GM12878 (cell line): ENCODE data around the gene SRSF7. TPM values are rescaled to one million over a fixed set of nuclear protein-coding genes. Genes with fewer than 3 reads are reported as not detected.

ENCODE experiments used
- ATAC-seq: fragments of 200-7000 bp; cut with Tn5 transposase; 3 replicates; pipeline ENCODE4 v1.9.1; 2020; ENCODE audit warnings: mild to moderate bottlenecking, moderate library complexity
- BruUV-seq: library from RNA; stranded (reverse); fragments of 400-500 nt; replicated peaks from 2 replicates; lab custom pipeline; 2021; lab: Mats Ljungman, UMichigan
- CTCF ChIA-PET: fragments of 300-600 bp; sonication (Branson Sonifier 250); formaldehyde crosslinking; extraction: SDS; loops from one replicate; lab custom pipeline; 2021; ENCODE audit warnings: inconsistent platforms; lab: Yijun Ruan, JAX
- POLR2A ChIA-PET: fragments of 350-600 bp; formaldehyde crosslinking; extraction: SDS; loops from one replicate; lab custom pipeline; 2021; ENCODE audit warnings: inconsistent platforms; lab: Charles Lee
- RAD21 ChIA-PET: fragments of 300-600 bp; sonication (Branson Sonifier 250); formaldehyde crosslinking; loops from one replicate; lab custom pipeline; 2023; ENCODE audit warnings: antibody characterized with exemption; ENCODE audit not compliant: unreplicated experiment; lab: Charles Lee
- SMC1A ChIA-PET: fragments of 300-600 bp; sonication (Branson Sonifier 250); formaldehyde crosslinking; loops from one replicate; lab custom pipeline; 2023; ENCODE audit not compliant: unreplicated experiment, uncharacterized antibody; lab: Charles Lee
- DNase-seq: peaks from one replicate; pipeline ENCODE4 v3.0.0-alpha.2; 2011; ENCODE audit warnings: low read depth, low spot score
- FAIRE-seq: peaks from 3 replicates; lab custom pipeline; 2011; peaks lifted over from hg19 to GRCh38; lab: Jason Lieb, UNC
- H2AFZ ChIP-seq: 2 replicates; pipeline ENCODE4 v1.6.0; 2011; ENCODE audit warnings: low read depth, low read length, control low read depth; ENCODE audit not compliant: control insufficient read depth
- H3K27ac ChIP-seq: 2 replicates; pipeline ENCODE4 v1.5.1; 2011; ENCODE audit warnings: control low read depth; ENCODE audit not compliant: control insufficient read depth, insufficient read depth
- H3K27me3 ChIP-seq, 2 experiments: replicated peaks in 1 of 2; 2 replicates each; pipeline versions ENCODE4 v1.6.0 to v1.6.1; 2011; ENCODE audit warnings: low read length in 1 of 2; ENCODE audit not compliant: control insufficient read depth in 2 of 2, insufficient read depth in 2 of 2
- H3K36me3 ChIP-seq, 2 experiments: 2 replicates each; pipeline ENCODE4 v1.5.1; 2011; ENCODE audit warnings: low read length in 1 of 2; ENCODE audit not compliant: control insufficient read depth in 2 of 2, insufficient read depth in 2 of 2
- H3K4me1 ChIP-seq: 2 replicates; pipeline ENCODE4 v1.6.1; 2011; ENCODE audit warnings: mild to moderate bottlenecking, low read length, moderate library complexity, mixed read lengths; ENCODE audit not compliant: control insufficient read depth, insufficient read depth
- H3K4me2 ChIP-seq: 2 replicates; pipeline ENCODE4 v1.6.0; 2011; ENCODE audit warnings: control low read depth; ENCODE audit not compliant: control insufficient read depth, insufficient read depth
- H3K4me3 ChIP-seq: fragments of 200-600 bp; sonication (generic); 2 replicates; pipeline ENCODE4 v1.5.1; 2016
- H3K79me2 ChIP-seq: 2 replicates; pipeline ENCODE4 v1.6.0; 2011; ENCODE audit warnings: low read length; ENCODE audit not compliant: control insufficient read depth, insufficient read depth
- H3K9ac ChIP-seq: 2 replicates; pipeline ENCODE4 v1.8.0; 2011; ENCODE audit warnings: low read length, control low read depth, mixed read lengths; ENCODE audit not compliant: control insufficient read depth, insufficient read depth
- H3K9me3 ChIP-seq: replicated peaks from 3 replicates; pipeline ENCODE4 v1.5.1; 2011; ENCODE audit warnings: mild to moderate bottlenecking, low read length; ENCODE audit not compliant: control insufficient read depth, insufficient read depth
- H4K20me1 ChIP-seq: 2 replicates; pipeline ENCODE4 v1.6.0; 2011; ENCODE audit not compliant: control insufficient read depth, insufficient read depth
- CREM ChIP-seq: IDR thresholded peaks from 2 replicates; pipeline ENCODE4 v1.6.1; 2014; ENCODE audit warnings: antibody characterized with exemption, low read depth
- IRF4 ChIP-seq: IDR thresholded peaks from 2 replicates; pipeline ENCODE4 v1.6.1; 2011; ENCODE audit warnings: low read depth, low read length
- JUNB ChIP-seq: IDR thresholded peaks from 2 replicates; pipeline ENCODE4 v1.6.1; 2016; ENCODE audit warnings: antibody characterized with exemption, mild to moderate bottlenecking
- RELA ChIP-seq: fragments of 450-650 bp; IDR thresholded peaks from 2 replicates; pipeline ENCODE4 v1.8.0; 2014; ENCODE audit warnings: borderline replicate concordance; ENCODE audit not compliant: partially characterized antibody
- RUNX3 ChIP-seq: IDR thresholded peaks from 2 replicates; pipeline ENCODE4 v1.6.1; 2012; ENCODE audit warnings: low read length, inconsistent platforms
- SPI1 ChIP-seq: IDR thresholded peaks from 2 replicates; pipeline ENCODE4 v1.6.1; 2011; ENCODE audit warnings: low read depth, mild to moderate bottlenecking, low read length, moderate library complexity, borderline replicate concordance; ENCODE audit not compliant: insufficient read depth
- SUZ12 ChIP-seq: fragments of 200-600 bp; sonication (generic); IDR thresholded peaks from one replicate; pipeline ENCODE4 v1.6.1; 2018; ENCODE audit warnings: antibody characterized with exemption, mild to moderate bottlenecking; ENCODE audit not compliant: unreplicated experiment
- ZBTB40 ChIP-seq: fragments of 450-650 bp; IDR thresholded peaks from 2 replicates; pipeline ENCODE4 v1.6.1; 2016; ENCODE audit warnings: mild to moderate bottlenecking, moderate library complexity, borderline replicate concordance
- WGBS: methylation state at CpG from one replicate; pipeline ENCODE4 v1.1.6; 2016; ENCODE audit warnings: low lambda C conversion rate; ENCODE audit not compliant: insufficient replicate concordance, insufficient coverage; ENCODE audit errors: missing lambda C conversion rate; 5-methylcytosine and 5-hydroxymethylcytosine counted together
- in situ Hi-C: fragments of 300-500 bp; cut with MboI; formaldehyde crosslinking; loops from 9 replicates; pipeline ENCODE4 v1.14.3; 2018; ENCODE audit warnings: mixed read lengths
- intact Hi-C: fragments of 100-400 bp; cut with micrococcal nuclease; formaldehyde crosslinking; loops from one replicate; pipeline ENCODE4 v1.14.2; 2022; ENCODE audit not compliant: unreplicated experiment
- polyA plus RNA-seq, 11 experiments: library from polyadenylated mRNA; depleted of rRNA in 4 of 11; unstranded in 6 of 11; stranded (reverse) in 5 of 11; fragments of >200 nt; fragmentation: Nextera tagmentation in 4 of 11; fragmentation: Illumina TruSeq in 1 of 11; extraction: Ambion mirVana in 4 of 11; extraction: Trizol in 1 of 11; gene quantifications; 1 replicate in 1 of 11; 2 replicates in 10 of 11; pipeline versions ENCODE4 v1.2.1 to v1.2.3, GENCODE V29; 2011 to 2016; ENCODE audit warnings: inconsistent platforms in 2 of 11, missing spikeins in 2 of 11, low read depth in 1 of 11
- total RNA-seq, 4 experiments: library from RNA; depleted of rRNA in 3 of 4; stranded (reverse); fragments of >200 nt in 3 of 4; fragmentation: Illumina TruSeq in 1 of 4; extraction: Trizol in 1 of 4; gene quantifications; 2 replicates each; pipeline versions ENCODE4 v1.2.1 to v1.2.3, GENCODE V29; 2013 to 2021
- TF ChIP-seq, protein P1 (sequence below): IDR thresholded peaks from 2 replicates; pipeline ENCODE4 v1.6.1; 2012; ENCODE audit warnings: low read depth, low read length, improper control_type of control experiment
- TF ChIP-seq, protein P2 (sequence below): fragments of 450-650 bp; IDR thresholded peaks from 2 replicates; pipeline ENCODE4 v1.6.1; 2014; ENCODE audit warnings: mild to moderate bottlenecking
- TF ChIP-seq, protein P3 (sequence below): IDR thresholded peaks from 2 replicates; pipeline ENCODE4 v1.6.1; 2012; ENCODE audit warnings: low read length, inconsistent platforms

Gene SRSF7
- total and polyA plus RNA-seq, 10 of the 15 experiments (the other 5 are each of a cell fraction or from before 2014, with no cell fraction given): 205 to 785 (median 408) TPM

- TF ChIP-seq, protein P1, sequence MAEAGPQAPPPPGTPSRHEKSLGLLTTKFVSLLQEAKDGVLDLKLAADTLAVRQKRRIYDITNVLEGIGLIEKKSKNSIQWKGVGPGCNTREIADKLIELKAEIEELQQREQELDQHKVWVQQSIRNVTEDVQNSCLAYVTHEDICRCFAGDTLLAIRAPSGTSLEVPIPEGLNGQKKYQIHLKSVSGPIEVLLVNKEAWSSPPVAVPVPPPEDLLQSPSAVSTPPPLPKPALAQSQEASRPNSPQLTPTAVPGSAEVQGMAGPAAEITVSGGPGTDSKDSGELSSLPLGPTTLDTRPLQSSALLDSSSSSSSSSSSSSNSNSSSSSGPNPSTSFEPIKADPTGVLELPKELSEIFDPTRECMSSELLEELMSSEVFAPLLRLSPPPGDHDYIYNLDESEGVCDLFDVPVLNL: no peak
- TF ChIP-seq RELA: peak; percentile 87
- TF ChIP-seq, protein P2, sequence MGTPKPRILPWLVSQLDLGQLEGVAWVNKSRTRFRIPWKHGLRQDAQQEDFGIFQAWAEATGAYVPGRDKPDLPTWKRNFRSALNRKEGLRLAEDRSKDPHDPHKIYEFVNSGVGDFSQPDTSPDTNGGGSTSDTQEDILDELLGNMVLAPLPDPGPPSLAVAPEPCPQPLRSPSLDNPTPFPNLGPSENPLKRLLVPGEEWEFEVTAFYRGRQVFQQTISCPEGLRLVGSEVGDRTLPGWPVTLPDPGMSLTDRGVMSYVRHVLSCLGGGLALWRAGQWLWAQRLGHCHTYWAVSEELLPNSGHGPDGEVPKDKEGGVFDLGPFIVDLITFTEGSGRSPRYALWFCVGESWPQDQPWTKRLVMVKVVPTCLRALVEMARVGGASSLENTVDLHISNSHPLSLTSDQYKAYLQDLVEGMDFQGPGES: no peak
- TF ChIP-seq CREM: peak; percentile 17; the same call in 1 of the 2 replicates
- TF ChIP-seq IRF4: no peak
These were observed 28.7 kb downstream of the SRSF7 start (continued) for GRCh38 chr2:38722271-38723061.

- DNase-seq (peak; percentile 40), FAIRE-seq (no peak), ATAC-seq (peak; percentile 56)
- H3K27me3 ChIP-seq: no peaks in the 10 kb centered on the region
- H3K4me1 ChIP-seq: peaks cover 33% of the 10 kb centered on the region
- H3K9me3 ChIP-seq: no peaks in the 10 kb centered on the region
- H3K9ac ChIP-seq: no peak overlapping the region
- no peaks in the 10 kb centered on the region for H3K79me2 ChIP-seq
- no peaks in the 10 kb centered on the region for H4K20me1 ChIP-seq
- no peak overlapping the region; the same call in 1 of the 2 replicates for H2AFZ ChIP-seq
- SMC1A ChIA-PET: interaction anchor here (1.0 to 9.9 kb wide), 4 partner anchors 11 to 141 kb away, joined by 3 to 201 read pairs (median 65); no protein-coding TSS in a partner anchor
- POLR2A ChIA-PET: interaction anchor here (0.5 to 3.1 kb wide), 4 partner anchors 11 to 161 kb away, joined by 3 to 18 read pairs (median 6); partner anchors contain the start of gene HNRNPLL
- no peaks in the 10 kb centered on the region for H3K36me3 ChIP-seq
- H3K27ac ChIP-seq: no peak overlapping the region
- CTCF ChIA-PET: interaction anchor here (1.5 to 18.7 kb wide), 3 partner anchors 50 to 143 kb away, joined by 4 to 370 read pairs (median 177); partner anchors contain the start of gene HNRNPLL
- H3K4me2 ChIP-seq: no peak overlapping the region
- 50% methylated on average over 4 of the region's 4 CpGs for WGBS
- BruUV-seq: no TSS peak
- intact Hi-C loops (no loop called here), in situ Hi-C loops (loop anchor here (5.0 kb wide), 1 partner anchor 113 kb away; no protein-coding TSS in a partner anchor)
- H3K4me3 ChIP-seq: no peak overlapping the region
- RAD21 ChIA-PET: interaction anchor here (1.4 to 7.1 kb wide), 3 partner anchors 67 to 138 kb away, joined by 4 to 140 read pairs (median 134); partner anchors contain the start of gene HNRNPLL
- no peak for TF ChIP-seq ZBTB40
- no peak for TF ChIP-seq SUZ12
- TF ChIP-seq, protein P3, sequence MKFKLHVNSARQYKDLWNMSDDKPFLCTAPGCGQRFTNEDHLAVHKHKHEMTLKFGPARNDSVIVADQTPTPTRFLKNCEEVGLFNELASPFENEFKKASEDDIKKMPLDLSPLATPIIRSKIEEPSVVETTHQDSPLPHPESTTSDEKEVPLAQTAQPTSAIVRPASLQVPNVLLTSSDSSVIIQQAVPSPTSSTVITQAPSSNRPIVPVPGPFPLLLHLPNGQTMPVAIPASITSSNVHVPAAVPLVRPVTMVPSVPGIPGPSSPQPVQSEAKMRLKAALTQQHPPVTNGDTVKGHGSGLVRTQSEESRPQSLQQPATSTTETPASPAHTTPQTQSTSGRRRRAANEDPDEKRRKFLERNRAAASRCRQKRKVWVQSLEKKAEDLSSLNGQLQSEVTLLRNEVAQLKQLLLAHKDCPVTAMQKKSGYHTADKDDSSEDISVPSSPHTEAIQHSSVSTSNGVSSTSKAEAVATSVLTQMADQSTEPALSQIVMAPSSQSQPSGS: 0 out of 2 replicates have a peak, but pooled peaks have one; percentile 21
- TF ChIP-seq JUNB: no peak
- peak; percentile 88 for TF ChIP-seq RUNX3
- TF ChIP-seq SPI1: 0 out of 2 replicates have a peak, but pooled peaks have one; percentile 17
These were observed 30.4 kb downstream of the SRSF7 start for GRCh38 chr2:38720613-38721241.
